Effector CD8-positive, alpha-beta T cell (primary cell): ENCODE results near the gene HGD.
"Not testable (repeated sequence)": the region's sequence is repeated elsewhere in the genome, so short reads cannot be mapped to it uniquely, and the experiment has no call there.

Source experiments
- DNase-seq: peaks from one replicate; lab custom pipeline; 2025; lab: John Stamatoyannopoulos, UW

HGD gene

DNA sequence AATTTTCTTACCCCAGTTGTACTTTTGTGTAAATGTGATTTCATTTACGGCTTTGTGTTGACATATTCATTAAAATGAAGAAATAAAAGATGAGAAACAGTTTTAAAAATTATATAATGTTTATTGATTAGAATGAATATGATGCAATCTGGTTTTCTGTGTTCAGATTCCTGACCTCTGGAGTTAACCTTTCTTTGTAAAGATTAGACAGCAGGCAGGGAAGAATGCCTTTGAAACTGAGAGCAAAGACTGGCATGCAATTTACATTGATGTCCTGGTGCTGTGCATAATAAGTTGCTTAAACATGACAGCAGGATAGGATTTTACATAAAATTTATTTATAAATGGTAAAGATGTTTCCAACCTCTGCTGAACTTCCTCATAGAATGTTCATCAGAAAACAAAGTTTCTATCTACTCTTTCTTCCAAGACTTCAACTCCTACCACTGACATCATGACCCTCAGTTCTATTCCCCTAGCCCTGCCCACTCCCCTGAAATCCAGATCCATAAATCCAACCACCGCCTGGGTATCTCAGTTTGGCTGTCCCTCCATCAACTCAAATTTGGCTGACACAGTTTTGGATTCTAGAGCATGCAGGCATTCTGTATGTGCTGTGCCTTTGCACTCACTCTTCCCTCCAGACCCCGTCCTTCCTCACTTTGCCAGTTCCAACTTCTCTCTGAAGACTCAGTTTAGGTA is 1.7 kb downstream of the HGD start:
- DNase-seq = no peak

DNA sequence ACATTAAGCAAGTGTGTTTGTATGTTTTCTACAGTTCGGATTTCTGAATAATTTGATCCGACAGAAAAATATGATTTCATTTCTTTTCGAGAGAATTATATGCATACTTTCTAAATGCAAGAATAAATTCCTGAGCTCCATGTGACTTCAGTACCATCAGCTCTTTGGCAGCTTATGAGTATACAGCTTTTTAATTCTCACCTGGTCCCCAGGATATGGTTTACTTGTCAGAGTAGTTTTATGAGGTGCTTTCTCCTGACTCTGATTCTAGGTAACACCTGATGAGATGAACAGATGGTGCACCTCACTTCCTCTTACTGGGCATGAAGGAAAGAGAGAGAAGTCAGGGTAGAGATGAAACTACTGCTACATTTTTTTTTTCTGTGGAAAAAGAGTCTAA is 3.1 kb downstream of the HGD start:
- DNase-seq = no peak

GRCh38 chr3:120678331-120678947 is 3.6 kb downstream of the HGD start:
- no peak for DNase-seq

DNA sequence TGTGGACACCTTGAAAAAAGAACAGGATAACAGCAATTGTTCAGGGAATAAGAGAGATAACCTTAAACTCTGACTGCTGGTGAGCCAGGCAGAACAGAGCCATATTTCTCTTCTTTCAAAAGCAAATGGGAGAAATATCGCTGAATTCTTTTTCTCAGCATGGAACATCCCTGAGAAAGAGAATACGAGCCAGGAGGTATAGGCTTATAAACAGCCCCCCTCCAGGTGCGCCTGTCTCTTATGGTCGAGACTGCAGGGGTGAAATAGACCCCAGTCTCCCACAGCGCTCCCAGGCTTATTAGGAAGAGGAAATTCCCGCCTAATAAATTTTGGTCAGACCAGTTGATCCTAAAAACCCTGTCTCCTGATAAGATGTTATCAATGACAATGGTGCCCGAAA is 4.8 kb downstream of the HGD start:
- not testable (repeated sequence) for DNase-seq

DNA sequence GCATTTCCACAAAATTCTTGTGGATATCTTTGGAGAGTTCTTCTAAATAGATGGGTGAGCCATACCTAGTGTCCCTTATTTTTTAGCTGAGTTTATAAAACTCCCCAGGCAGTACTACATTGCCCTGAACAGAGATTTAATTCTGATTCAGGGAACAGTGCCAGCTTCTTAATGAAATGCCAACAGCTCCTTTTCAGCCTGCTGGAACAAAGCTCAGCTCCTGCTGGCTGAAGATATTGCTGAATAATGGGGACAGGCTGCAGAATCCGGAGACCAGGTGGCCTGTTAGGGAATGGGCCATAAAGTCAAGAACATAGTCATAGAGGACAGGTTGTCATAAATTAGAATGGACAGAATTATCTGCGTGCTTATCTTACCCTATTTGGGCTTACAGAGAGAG is 8.9 kb downstream of the HGD start:
- no peak for DNase-seq

- no peak for DNase-seq
These were observed 11.5 kb downstream of the HGD start for GRCh38 chr3:120670576-120670975.

GRCh38 chr3:120664926-120665325 is 17.1 kb downstream of the HGD start:
- DNase-seq = no peak

GRCh38 chr3:120661945-120662344 is 20.1 kb downstream of the HGD start:
- no peak for DNase-seq

- no peak for DNase-seq
These were observed 20.7 kb downstream of the HGD start for GRCh38 chr3:120661106-120661905.

GRCh38 chr3:120659834-120660233 is 22.2 kb downstream of the HGD start:
- no peak for DNase-seq

DNA sequence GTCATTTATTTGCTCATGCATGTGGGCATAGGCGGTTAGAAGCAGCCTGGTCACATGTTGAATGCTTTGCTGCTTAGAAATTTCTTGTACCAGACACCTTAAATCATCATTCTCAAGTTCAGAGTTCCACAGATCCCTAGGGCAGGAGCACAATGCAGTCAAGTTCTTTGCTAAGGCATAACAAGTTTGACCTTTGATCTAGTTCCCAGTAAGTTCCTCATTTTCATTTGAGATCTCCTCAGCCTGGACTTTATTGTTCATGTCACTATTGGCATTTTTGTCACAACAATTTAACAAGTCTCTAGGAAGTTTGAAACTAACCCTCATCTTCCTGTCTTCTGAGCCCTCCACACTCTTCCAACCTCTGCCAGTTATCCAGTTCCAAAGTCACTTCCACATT is 22.8 kb downstream of the HGD start:
- DNase-seq = no peak

DNA sequence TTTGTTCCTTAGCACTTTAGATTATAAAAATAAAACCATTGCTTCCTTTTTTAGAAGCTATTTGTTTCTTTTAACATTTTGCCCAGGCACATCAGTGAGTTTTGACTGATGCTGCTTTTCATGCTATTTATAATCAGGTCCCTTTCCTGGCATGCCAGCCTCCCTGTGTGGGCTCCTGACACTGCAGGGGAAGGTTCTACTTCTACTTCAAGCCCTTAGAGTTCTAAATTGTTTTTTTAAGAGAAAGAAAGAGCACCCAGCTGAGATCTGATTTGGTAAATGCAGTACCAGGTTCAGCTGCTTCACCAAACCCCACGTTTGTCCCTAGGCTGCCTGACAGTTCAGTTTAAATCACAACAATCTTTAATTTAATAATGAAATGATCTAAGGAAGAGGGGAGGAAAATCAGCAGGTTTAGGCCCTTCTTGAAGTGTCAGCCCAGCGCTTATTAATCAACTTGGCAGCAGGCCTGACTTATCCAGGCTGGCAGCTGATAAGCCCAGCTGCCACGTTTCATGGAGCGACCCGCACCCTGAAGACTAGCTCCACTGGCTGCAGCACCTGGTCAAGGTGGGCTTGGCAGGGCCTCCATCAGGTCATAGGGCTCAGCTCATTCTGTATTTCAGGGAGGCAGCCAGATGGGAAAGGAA is 29.0 kb downstream of the HGD start:
- no peak for DNase-seq

DNA sequence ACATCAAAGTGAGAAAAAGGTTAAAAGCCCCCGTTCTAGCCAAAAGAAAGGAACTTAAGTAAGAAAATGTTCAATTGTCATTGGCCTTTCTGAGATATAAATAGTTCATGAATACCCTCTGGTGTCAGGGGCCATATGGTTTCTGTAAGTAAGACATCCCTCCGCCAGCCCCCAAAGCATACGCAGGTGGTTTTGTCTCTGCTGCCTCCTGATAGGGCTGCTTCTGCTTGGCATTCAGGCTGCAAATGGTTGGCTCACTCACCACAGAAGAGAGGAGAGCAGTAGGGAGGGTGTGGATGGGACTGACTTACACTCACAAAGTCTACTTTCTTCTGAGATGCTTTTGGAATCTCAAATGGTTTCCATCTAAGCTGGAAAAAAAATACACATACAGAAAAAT is 29.8 kb downstream of the HGD start:
- no peak for DNase-seq

- DNase-seq = no peak
These were observed 31.7 kb downstream of the HGD start for GRCh38 chr3:120650311-120650710.

DNA sequence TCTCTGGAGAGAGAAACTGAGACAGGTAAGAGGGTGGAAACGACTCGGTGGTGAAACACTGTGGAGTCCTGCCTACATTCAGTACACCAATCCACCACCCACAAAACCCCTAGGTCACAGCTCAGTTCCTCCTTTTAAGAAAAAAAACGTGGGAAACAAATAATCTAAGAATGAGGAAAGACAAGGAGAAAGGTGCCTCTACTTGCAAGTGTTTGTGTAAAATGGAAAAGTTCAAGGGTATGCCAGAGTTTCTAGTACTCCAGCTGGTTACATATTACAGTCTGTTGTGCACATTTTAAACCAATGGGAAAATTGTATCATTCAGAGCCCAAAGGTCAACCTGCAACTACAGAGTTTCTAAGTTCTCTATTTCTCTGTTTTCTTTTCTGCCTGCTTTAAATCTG is 32.2 kb downstream of the HGD start:
- no peak for DNase-seq

DNA sequence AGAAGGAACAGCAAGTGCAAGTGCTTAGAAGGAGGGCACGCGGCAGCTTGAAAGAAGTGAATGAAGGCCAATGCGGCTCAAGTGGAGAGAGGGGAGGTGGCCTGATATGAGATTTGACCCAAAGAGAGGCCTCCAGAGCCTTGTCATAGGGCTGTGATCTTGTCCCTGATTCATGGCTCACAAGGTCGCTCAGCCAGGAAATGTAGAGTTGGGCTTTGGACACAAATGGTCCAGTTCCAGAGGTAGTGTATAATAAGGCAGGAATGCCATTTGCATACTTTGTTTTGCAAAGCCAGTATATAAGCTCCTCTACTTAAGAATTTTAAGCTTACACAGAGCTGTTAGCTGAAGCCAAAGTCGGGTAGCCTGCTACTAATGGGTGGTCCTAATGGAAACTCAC is 33.7 kb downstream of the HGD start:
- DNase-seq = no peak

DNA sequence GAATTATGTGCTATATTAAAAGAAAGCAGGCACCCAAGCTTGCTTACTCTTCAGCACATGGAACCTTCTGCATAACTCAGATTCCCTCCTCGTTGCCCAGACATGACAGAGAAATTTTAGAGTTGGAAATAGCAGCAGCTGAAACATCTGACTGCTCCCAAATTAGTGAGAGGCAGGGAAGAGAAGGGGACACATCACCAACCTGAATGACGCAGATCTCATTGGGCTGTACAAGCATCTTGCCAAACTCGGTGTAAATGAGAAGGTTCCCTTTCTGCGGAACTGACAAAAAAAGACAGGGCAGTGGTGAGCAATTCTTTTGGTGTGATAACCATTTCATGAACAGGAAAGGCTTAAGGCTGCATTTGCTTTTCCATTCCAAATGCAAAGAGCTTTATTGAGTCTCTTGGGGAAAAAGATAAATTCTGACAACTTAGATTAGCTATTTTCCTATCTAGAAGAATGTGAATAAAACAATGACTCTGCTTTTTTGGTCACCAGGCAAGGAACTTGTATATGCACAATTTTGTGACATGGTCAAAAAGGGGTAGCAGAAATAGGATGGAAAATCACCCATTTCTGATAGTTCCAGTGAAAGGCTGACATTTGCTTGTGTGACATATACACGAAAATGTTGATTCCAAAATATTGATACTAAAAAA is 35.1 kb downstream of the HGD start:
- DNase-seq = no peak

GRCh38 chr3:120645083-120645845 is 36.8 kb downstream of the HGD start:
- DNase-seq = no peak

DNA sequence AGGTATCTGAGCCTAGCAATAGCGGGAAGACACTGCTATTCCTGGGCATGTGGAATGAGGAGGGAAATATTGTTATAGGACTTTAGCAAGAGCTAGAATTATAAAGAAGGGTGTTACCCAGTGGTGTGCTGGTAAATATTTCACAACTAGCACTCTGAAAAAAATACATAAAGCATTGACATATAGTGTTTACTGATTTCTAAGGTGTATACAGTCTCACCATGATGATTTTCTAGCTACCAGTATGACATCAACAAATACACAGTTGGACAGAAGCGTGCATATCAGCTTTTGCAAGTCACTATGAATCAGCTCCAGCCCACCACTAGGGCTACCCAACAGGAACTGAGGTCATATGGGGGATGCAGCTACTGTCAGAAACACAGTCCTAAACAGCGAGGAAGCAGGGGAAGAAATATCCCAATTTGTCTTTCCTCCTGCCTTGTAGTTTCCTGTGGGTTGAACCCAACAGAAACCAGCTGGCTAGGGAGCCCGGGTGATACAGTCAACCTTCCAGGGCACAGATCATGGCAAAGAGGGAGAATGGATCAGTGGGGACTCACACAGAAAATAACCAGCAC is 39.6 kb downstream of the HGD start:
- DNase-seq = no peak

DNA sequence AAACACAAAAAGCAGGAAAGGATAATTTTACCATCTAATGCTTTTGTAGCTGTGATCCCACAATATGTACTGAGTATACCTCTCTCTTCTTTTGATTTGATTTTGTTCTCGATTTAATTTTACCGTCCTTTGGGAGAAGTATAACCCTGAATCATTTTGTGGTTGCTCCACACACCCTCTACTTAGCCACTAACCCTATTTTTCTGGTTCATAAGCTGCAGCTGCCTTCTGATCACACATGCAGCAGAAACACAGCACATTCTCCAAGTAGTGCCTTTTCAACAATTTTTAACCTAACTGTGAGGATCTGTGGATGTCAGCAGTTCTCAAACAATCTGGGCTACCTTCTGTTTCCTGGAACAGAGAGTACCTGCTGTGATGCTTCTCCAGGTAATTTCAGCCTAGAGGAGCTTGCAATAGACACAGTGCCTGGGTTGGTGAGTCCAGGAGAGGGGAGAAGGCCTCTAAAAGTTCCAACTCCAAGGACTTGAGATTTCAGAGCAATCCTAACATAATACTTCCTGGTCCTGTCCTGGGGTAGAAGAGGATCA is 40.3 kb downstream of the HGD start:
- DNase-seq = no peak

DNA sequence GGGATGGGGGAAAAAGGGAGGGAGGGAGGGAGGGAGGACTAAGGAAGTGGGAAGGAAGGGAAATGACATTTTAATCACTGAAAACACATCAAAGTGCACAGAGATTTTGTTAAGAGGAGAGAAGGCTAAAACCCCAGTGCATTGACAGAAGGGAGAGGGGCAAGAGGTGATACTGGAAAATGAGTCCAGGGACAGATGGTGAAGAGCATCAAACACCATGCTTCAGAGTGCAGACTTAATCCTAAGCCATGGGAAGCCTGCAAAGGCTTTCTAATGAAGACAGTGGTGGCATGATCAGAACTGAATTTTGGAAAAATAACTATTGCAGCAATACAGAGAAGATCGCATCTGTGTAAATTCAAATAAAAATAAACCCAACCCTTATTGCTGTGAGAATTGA is 41.8 kb downstream of the HGD start:
- DNase-seq = no peak
